ENCODE measurements around the gene ARNT2.

ARNT2 gene

GRCh38 chr15:80476036-80476435 is 71.9 kb downstream of the ARNT2 start:
- TF ChIP-seq CTCF (IDR thresholded peaks at IDR 0.05; ENCODE audit: low read depth, low read length) = no peak
- no peak for TF ChIP-seq MAX (IDR thresholded peaks at IDR 0.05; ENCODE audit: low read depth, low read length)
- TF ChIP-seq MYC (IDR thresholded peaks at IDR 0.05; ENCODE audit: low read depth, low read length) = no peak
- TF ChIP-seq POLR2A (IDR thresholded peaks at IDR 0.05; ENCODE audit: extremely low read depth, insufficient read length) = no peak
- no peak overlapping the region for H3K4me3 ChIP-seq (ENCODE audit: low read depth, low read length)
- no peak for DNase-seq (ENCODE audit: low read depth)

GRCh38 chr15:80478075-80478474 is 73.9 kb downstream of the ARNT2 start:
- H3K4me3 ChIP-seq (ENCODE audit: low read depth, low read length) = no peak overlapping the region
- no peak for DNase-seq (ENCODE audit: low read depth)
- TF ChIP-seq CTCF (IDR thresholded peaks at IDR 0.05; ENCODE audit: low read depth, low read length) = no peak
- TF ChIP-seq POLR2A (IDR thresholded peaks at IDR 0.05; ENCODE audit: extremely low read depth, insufficient read length) = no peak
- TF ChIP-seq MAX (IDR thresholded peaks at IDR 0.05; ENCODE audit: low read depth, low read length) = no peak
- TF ChIP-seq MYC (IDR thresholded peaks at IDR 0.05; ENCODE audit: low read depth, low read length) = no peak

- no peak overlapping the region for H3K4me3 ChIP-seq (ENCODE audit: low read depth, low read length)
- no peak for DNase-seq (ENCODE audit: low read depth)
- TF ChIP-seq CTCF (IDR thresholded peaks at IDR 0.05; ENCODE audit: low read depth, low read length) = no peak
- no peak for TF ChIP-seq MAX (IDR thresholded peaks at IDR 0.05; ENCODE audit: low read depth, low read length)
- TF ChIP-seq MYC (IDR thresholded peaks at IDR 0.05; ENCODE audit: low read depth, low read length) = no peak
- TF ChIP-seq POLR2A (IDR thresholded peaks at IDR 0.05; ENCODE audit: extremely low read depth, insufficient read length) = no peak
These were observed 75.0 kb downstream of the ARNT2 start for GRCh38 chr15:80479191-80479590.

- no peak overlapping the region for H3K4me3 ChIP-seq (ENCODE audit: low read depth, low read length)
- DNase-seq (ENCODE audit: low read depth) = no peak
- TF ChIP-seq MYC (IDR thresholded peaks at IDR 0.05; ENCODE audit: low read depth, low read length) (no peak), CTCF (IDR thresholded peaks at IDR 0.05; ENCODE audit: low read depth, low read length) (no peak), MAX (IDR thresholded peaks at IDR 0.05; ENCODE audit: low read depth, low read length) (no peak)
These were observed 76.1 kb downstream of the ARNT2 start for GRCh38 chr15:80480171-80480811.

- no peak for DNase-seq (ENCODE audit: low read depth)
- no peak for TF ChIP-seq MAX (IDR thresholded peaks at IDR 0.05; ENCODE audit: low read depth, low read length)
- TF ChIP-seq MYC (IDR thresholded peaks at IDR 0.05; ENCODE audit: low read depth, low read length) = no peak
- no peak for TF ChIP-seq CTCF (IDR thresholded peaks at IDR 0.05; ENCODE audit: low read depth, low read length)
- no peak for TF ChIP-seq POLR2A (IDR thresholded peaks at IDR 0.05; ENCODE audit: extremely low read depth, insufficient read length)
- no peak overlapping the region for H3K4me3 ChIP-seq (ENCODE audit: low read depth, low read length)
These were observed 76.7 kb downstream of the ARNT2 start for GRCh38 chr15:80480909-80481308.

Data from NB4 (cell line).